Measurements from ENCODE around the gene ENOX1.

Gene ENOX1

GRCh38 chr13:43305416-43305815 is 481.4 kb downstream of the ENOX1 start:
- H3F3A ChIP-seq (ENCODE audit: insufficient read depth, low read length) = no peaks in the 10 kb centered on the region
- H3K9me3 ChIP-seq (ENCODE audit: low read length) = no peaks in the 10 kb centered on the region
- no peak overlapping the region for H3K9ac ChIP-seq (ENCODE audit: low read length)
- no peak overlapping the region for H2AFZ ChIP-seq (ENCODE audit: low read length)
- TF ChIP-seq CTCF (IDR thresholded peaks at IDR 0.05; ENCODE audit: low read length) (no peak), EZH2 (IDR thresholded peaks at IDR 0.05; ENCODE audit: borderline replicate concordance, low read length) (no peak)
- no peaks in the 10 kb centered on the region for H3K9me2 ChIP-seq (ENCODE audit: low read depth, low read length)
- peaks cover 10% of the 10 kb centered on the region for H3K4me1 ChIP-seq (ENCODE audit: insufficient read depth, low read length, severe bottlenecking)
- H3K27me3 ChIP-seq (ENCODE audit: insufficient read depth, low read length) = 0 out of 2 replicates have a peak, but pooled peaks cover 8% of the 10 kb centered on the region
- no peaks in the 10 kb centered on the region for H4K20me1 ChIP-seq (ENCODE audit: insufficient read depth, low read length)
- no peak overlapping the region for H3K27ac ChIP-seq (ENCODE audit: low read depth, low read length, poor library complexity, severe bottlenecking)
- no peak overlapping the region for H3K4me2 ChIP-seq (ENCODE audit: low read length)
- no peak overlapping the region for H3K4me3 ChIP-seq (ENCODE audit: low read depth, low read length, poor library complexity, severe bottlenecking)
- no peaks in the 10 kb centered on the region for H3K79me2 ChIP-seq (ENCODE audit: insufficient read depth, low read length)
- H3K36me3 ChIP-seq (ENCODE audit: insufficient read depth, low read length) = no peaks in the 10 kb centered on the region

DNA sequence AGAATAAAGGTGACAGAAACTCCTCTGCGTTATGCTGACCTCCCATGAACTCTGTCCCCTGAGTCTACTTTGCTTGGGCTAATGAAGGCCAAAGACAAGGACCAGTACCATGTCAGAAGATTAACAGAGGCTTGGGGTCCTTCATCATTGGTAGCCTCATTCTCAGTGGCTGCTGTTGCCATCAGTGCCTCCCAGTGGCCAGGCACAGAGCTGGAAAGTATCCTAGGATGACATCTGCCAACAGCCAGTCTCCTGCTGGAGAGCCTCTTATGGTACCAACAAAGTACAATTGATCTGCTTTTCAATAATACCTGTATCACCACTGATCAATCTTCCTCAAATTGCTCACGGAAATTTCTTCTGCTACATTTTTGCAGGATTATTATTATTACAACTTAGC is 481.8 kb downstream of the ENOX1 start:
- Histone ChIP-seq H3K4me1 (ENCODE audit: insufficient read depth, low read length, severe bottlenecking) (peaks cover 10% of the 10 kb centered on the region), H3K79me2 (ENCODE audit: insufficient read depth, low read length) (no peaks in the 10 kb centered on the region), H3K27ac (ENCODE audit: low read depth, low read length, poor library complexity, severe bottlenecking) (no peak overlapping the region), H2AFZ (ENCODE audit: low read length) (no peak overlapping the region), H3K9me3 (ENCODE audit: low read length) (no peaks in the 10 kb centered on the region), H3K4me2 (ENCODE audit: low read length) (no peak overlapping the region), H4K20me1 (ENCODE audit: insufficient read depth, low read length) (no peaks in the 10 kb centered on the region), H3K9me2 (ENCODE audit: low read depth, low read length) (no peaks in the 10 kb centered on the region), H3K27me3 (ENCODE audit: insufficient read depth, low read length) (0 out of 2 replicates have a peak, but pooled peaks cover 8% of the 10 kb centered on the region), H3K9ac (ENCODE audit: low read length) (no peak overlapping the region), H3F3A (ENCODE audit: insufficient read depth, low read length) (no peaks in the 10 kb centered on the region), H3K36me3 (ENCODE audit: insufficient read depth, low read length) (no peaks in the 10 kb centered on the region), H3K4me3 (ENCODE audit: low read depth, low read length, poor library complexity, severe bottlenecking) (no peak overlapping the region)
- TF ChIP-seq EZH2 (IDR thresholded peaks at IDR 0.05; ENCODE audit: borderline replicate concordance, low read length) = no peak
- TF ChIP-seq CTCF (IDR thresholded peaks at IDR 0.05; ENCODE audit: low read length) = no peak

DNA sequence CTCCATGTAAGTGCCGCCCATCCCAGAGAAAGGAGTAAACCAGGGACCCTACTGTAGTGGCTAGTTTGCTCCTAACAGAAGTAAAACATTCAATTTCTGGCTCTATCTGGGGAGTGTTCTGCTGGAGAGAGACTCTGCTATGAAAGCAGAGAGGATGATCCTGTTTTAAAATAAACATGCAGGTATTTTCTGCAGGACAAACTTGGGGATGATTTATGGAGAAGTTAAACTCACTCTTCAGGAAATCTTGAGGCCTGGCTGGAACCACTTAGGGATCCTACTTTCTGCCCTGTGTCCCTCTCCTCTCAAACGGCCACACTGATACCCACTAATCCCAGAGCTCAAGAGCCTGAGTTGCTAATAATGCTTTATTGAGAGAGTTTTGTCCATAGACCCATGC is 482.3 kb downstream of the ENOX1 start:
- H3K27ac ChIP-seq (ENCODE audit: low read depth, low read length, poor library complexity, severe bottlenecking) = no peak overlapping the region
- H3K4me3 ChIP-seq (ENCODE audit: low read depth, low read length, poor library complexity, severe bottlenecking) = no peak overlapping the region
- no peak overlapping the region for H3K4me2 ChIP-seq (ENCODE audit: low read length)
- peaks cover 10% of the 10 kb centered on the region for H3K4me1 ChIP-seq (ENCODE audit: insufficient read depth, low read length, severe bottlenecking)
- no peak overlapping the region for H2AFZ ChIP-seq (ENCODE audit: low read length)
- TF ChIP-seq CTCF (IDR thresholded peaks at IDR 0.05; ENCODE audit: low read length) = no peak
- no peaks in the 10 kb centered on the region for H4K20me1 ChIP-seq (ENCODE audit: insufficient read depth, low read length)
- H3F3A ChIP-seq (ENCODE audit: insufficient read depth, low read length) = no peaks in the 10 kb centered on the region
- H3K9me2 ChIP-seq (ENCODE audit: low read depth, low read length) = no peaks in the 10 kb centered on the region
- H3K9ac ChIP-seq (ENCODE audit: low read length) = no peak overlapping the region
- no peaks in the 10 kb centered on the region for H3K79me2 ChIP-seq (ENCODE audit: insufficient read depth, low read length)
- H3K27me3 ChIP-seq (ENCODE audit: insufficient read depth, low read length) = 0 out of 2 replicates have a peak, but pooled peaks cover 8% of the 10 kb centered on the region
- no peaks in the 10 kb centered on the region for H3K36me3 ChIP-seq (ENCODE audit: insufficient read depth, low read length)
- no peaks in the 10 kb centered on the region for H3K9me3 ChIP-seq (ENCODE audit: low read length)

All from OCI-LY1 (cell line).